Activated effector memory CD4-positive, alpha-beta T cell treated with anti-CD3 and anti-CD28 coated beads, Interleukin-2, amount 50 U/mL, for 16 hours (primary cell): ENCODE measurements around the gene ITPR2.
"Not testable (repeated sequence)": the region's sequence is repeated elsewhere in the genome, so short reads cannot be mapped to it uniquely, and the experiment has no call there.

ENCODE experiments used
- DNase-seq: peaks from one replicate; pipeline ENCODE4 v3.0.0-alpha.2; 2020

ITPR2 gene

GRCh38 chr12:26750531-26751175 is 82.3 kb downstream of the ITPR2 start:
- no peak for DNase-seq

GRCh38 chr12:26749781-26750180 is 83.2 kb downstream of the ITPR2 start:
- no peak for DNase-seq

GRCh38 chr12:26748741-26749431 is 84.1 kb downstream of the ITPR2 start:
- no peak for DNase-seq

- DNase-seq: no peak
These were observed 84.6 kb downstream of the ITPR2 start for GRCh38 chr12:26748412-26748740.

GRCh38 chr12:26746121-26746714 is 86.8 kb downstream of the ITPR2 start:
- no peak for DNase-seq

- DNase-seq: no peak
These were observed 88.1 kb downstream of the ITPR2 start for GRCh38 chr12:26744697-26745440.

GRCh38 chr12:26744042-26744626 is 88.9 kb downstream of the ITPR2 start:
- no peak for DNase-seq

GRCh38 chr12:26741584-26742227 is 91.3 kb downstream of the ITPR2 start:
- DNase-seq: no peak

GRCh38 chr12:26740991-26741390 is 92.0 kb downstream of the ITPR2 start:
- DNase-seq: no peak

GRCh38 chr12:26740348-26740747 is 92.6 kb downstream of the ITPR2 start:
- DNase-seq: no peak

- no peak for DNase-seq
These were observed 95.4 kb downstream of the ITPR2 start for GRCh38 chr12:26737487-26738030.

GRCh38 chr12:26736563-26737486 is 96.2 kb downstream of the ITPR2 start:
- DNase-seq: no peak

- no peak for DNase-seq
These were observed 97.8 kb downstream of the ITPR2 start for GRCh38 chr12:26735249-26735639.

- no peak for DNase-seq
These were observed 98.3 kb downstream of the ITPR2 start for GRCh38 chr12:26734510-26735248.

GRCh38 chr12:26732005-26732908 is 100.7 kb downstream of the ITPR2 start:
- no peak for DNase-seq

- no peak for DNase-seq
These were observed 102.3 kb downstream of the ITPR2 start for GRCh38 chr12:26730481-26731350.

- DNase-seq: not testable (repeated sequence)
These were observed 103.8 kb downstream of the ITPR2 start for GRCh38 chr12:26729137-26729671.
